H1 (cell line): ENCODE results near the gene KLHL1. TPM values are rescaled to one million over a fixed set of nuclear protein-coding genes. Genes with fewer than 3 reads are reported as not detected.

Experiments
- CTCF ChIA-PET: fragments of 300-600 bp; sonication (Branson Sonifier 250); formaldehyde crosslinking; loops from one replicate; lab custom pipeline; 2021; ENCODE audit not compliant: partially characterized antibody; lab: Charles Lee
- POLR2A ChIA-PET: fragments of 300-600 bp; sonication (Branson Sonifier 250); formaldehyde crosslinking; loops from one replicate; lab custom pipeline; 2021; ENCODE audit warnings: inconsistent platforms; ENCODE audit not compliant: partially characterized antibody; lab: Charles Lee
- DNase-seq, 2 experiments: peaks; one replicate each; pipeline versions ENCODE4 v3.0.0 to v3.0.0-alpha.2; 2010 to 2022; ENCODE audit warnings: low spot score in 2 of 2, low read depth in 1 of 2, mixed read lengths in 1 of 2
- FAIRE-seq: peaks from 2 replicates; lab custom pipeline; 2011; peaks lifted over from hg19 to GRCh38; lab: Jason Lieb, UNC
- H2AFZ ChIP-seq: 2 replicates; pipeline ENCODE4 v1.8.1; 2012; ENCODE audit warnings: low read length, inconsistent platforms
- H2AK5ac ChIP-seq: 2 replicates; pipeline ENCODE4 v1.6.1; 2013; ENCODE audit warnings: low read depth, low read length
- H2BK120ac ChIP-seq: replicated peaks from 2 replicates; pipeline ENCODE3; 2013; ENCODE audit warnings: low read depth, low read length, inconsistent platforms
- H2BK12ac ChIP-seq: 2 replicates; pipeline ENCODE4 v1.6.1; 2013; ENCODE audit warnings: low read depth, low read length
- H2BK15ac ChIP-seq: 2 replicates; pipeline ENCODE4 v1.6.1; 2013; ENCODE audit warnings: low read length
- H2BK20ac ChIP-seq: 2 replicates; pipeline ENCODE4 v1.6.1; 2013; ENCODE audit warnings: low read length
- H2BK5ac ChIP-seq: 2 replicates; pipeline ENCODE4 v1.6.1; 2013; ENCODE audit warnings: low read depth, low read length
- H3K14ac ChIP-seq: 2 replicates; pipeline ENCODE4 v1.6.1; 2013; ENCODE audit warnings: inconsistent platforms; ENCODE audit not compliant: insufficient read length
- H3K18ac ChIP-seq: 2 replicates; pipeline ENCODE4 v1.6.1; 2013; ENCODE audit warnings: low read length; ENCODE audit errors: extremely low read depth
- H3K23ac ChIP-seq: 2 replicates; pipeline ENCODE4 v1.6.1; 2013; ENCODE audit warnings: inconsistent platforms; ENCODE audit not compliant: insufficient read length
- H3K23me2 ChIP-seq: 2 replicates; pipeline ENCODE4 v1.6.1; 2013; ENCODE audit warnings: low read depth, low read length
- H3K27ac ChIP-seq: 2 replicates; pipeline ENCODE4 v1.6.1; 2011; ENCODE audit warnings: low read depth, low read length, inconsistent platforms
- H3K27me3 ChIP-seq, 4 experiments: replicated peaks in 1 of 4; 1 replicate in 1 of 4; 2 replicates in 3 of 4; pipeline versions ENCODE4 v1.6.1 to v1.8.1; 2011 to 2013; ENCODE audit warnings: low read length in 3 of 4, mild to moderate bottlenecking in 3 of 4, inconsistent platforms in 2 of 4, mixed read lengths in 2 of 4, moderate library complexity in 1 of 4; ENCODE audit not compliant: control insufficient read depth in 3 of 4, insufficient read depth in 3 of 4; ENCODE audit errors: extremely low read depth in 1 of 4
- H3K36me3 ChIP-seq, 4 experiments: 2 replicates each; pipeline versions ENCODE4 v1.6.1 to v1.8.1; 2011 to 2013; ENCODE audit warnings: mild to moderate bottlenecking in 4 of 4, low read length in 3 of 4, moderate library complexity in 2 of 4, control low read depth in 1 of 4, inconsistent platforms in 1 of 4; ENCODE audit not compliant: insufficient read depth in 4 of 4, control insufficient read depth in 2 of 4
- H3K4ac ChIP-seq: replicated peaks from 2 replicates; pipeline ENCODE3; 2013; ENCODE audit warnings: low read length, low read depth, mixed read lengths, inconsistent platforms; ENCODE audit not compliant: insufficient read length
- H3K4me1 ChIP-seq, 4 experiments: replicated peaks in 1 of 4; 1 replicate in 1 of 4; 2 replicates in 3 of 4; pipeline versions ENCODE4 v1.6.1 to v1.8.1; 2011 to 2013; ENCODE audit warnings: low read length in 3 of 4, inconsistent platforms in 2 of 4, mixed read lengths in 1 of 4; ENCODE audit not compliant: insufficient read depth in 4 of 4, control insufficient read depth in 3 of 4
- H3K4me2 ChIP-seq, 2 experiments: 2 replicates each; pipeline versions ENCODE4 v1.6.1 to v1.8.1; 2011 to 2013; ENCODE audit warnings: low read depth in 2 of 2, low read length in 2 of 2, control low read depth in 1 of 2, inconsistent platforms in 1 of 2, mild to moderate bottlenecking in 1 of 2; ENCODE audit not compliant: insufficient read depth in 1 of 2
- H3K4me3 ChIP-seq, 4 experiments: fragments of 200-600, 300-600 bp in 1 of 4; sonication (generic), shearing (Covaris generic), sonication (Bioruptor Twin) in 1 of 4; 2 replicates each; pipeline versions ENCODE4 v1.5.1 to v1.8.1; 2011 to 2016; ENCODE audit warnings: low read length in 4 of 4, low read depth in 3 of 4, control low read depth in 2 of 4, inconsistent platforms in 2 of 4, mild to moderate bottlenecking in 2 of 4, mixed read lengths in 1 of 4, moderate library complexity in 1 of 4; ENCODE audit not compliant: insufficient read depth in 2 of 4; ENCODE audit errors: extremely low read depth in 1 of 4
- H3K56ac ChIP-seq: replicated peaks from 2 replicates; pipeline ENCODE3; 2013; ENCODE audit warnings: low read depth, mild to moderate bottlenecking, mixed read lengths, low read length, inconsistent platforms; ENCODE audit not compliant: insufficient read length
- H3K79me1 ChIP-seq: 2 replicates; pipeline ENCODE4 v1.6.1; 2013; ENCODE audit warnings: low read depth, low read length, control low read depth
- H3K79me2 ChIP-seq, 2 experiments: 2 replicates each; pipeline versions ENCODE4 v1.6.1 to v1.8.1; 2012 to 2013; ENCODE audit warnings: low read length in 2 of 2, mild to moderate bottlenecking in 2 of 2, inconsistent platforms in 1 of 2; ENCODE audit not compliant: insufficient read depth in 2 of 2, control insufficient read depth in 1 of 2
- H3K9ac ChIP-seq, 4 experiments: replicated peaks in 1 of 4; 1 replicate in 1 of 4; 2 replicates in 3 of 4; pipeline versions ENCODE4 v1.6.1 to v1.8.1; 2011 to 2013; ENCODE audit warnings: low read depth in 3 of 4, low read length in 3 of 4, control low read depth in 2 of 4, mild to moderate bottlenecking in 2 of 4, moderate library complexity in 2 of 4, inconsistent platforms in 1 of 4; ENCODE audit errors: extremely low read depth in 1 of 4
- H3K9me3 ChIP-seq, 2 experiments: 2 replicates each; pipeline versions ENCODE4 v1.6.1 to v1.8.1; 2012 to 2013; ENCODE audit warnings: mild to moderate bottlenecking in 2 of 2, moderate library complexity in 2 of 2, control low read depth in 1 of 2, inconsistent platforms in 1 of 2, low read depth in 1 of 2, low read length in 1 of 2, mixed read lengths in 1 of 2; ENCODE audit not compliant: insufficient read depth in 2 of 2
- H4K20me1 ChIP-seq, 2 experiments: replicated peaks in 1 of 2; 2 replicates each; pipeline versions ENCODE3 to v1.8.1; 2011 to 2013; ENCODE audit warnings: inconsistent platforms in 2 of 2, low read length in 2 of 2, mild to moderate bottlenecking in 1 of 2; ENCODE audit not compliant: insufficient read depth in 2 of 2, control insufficient read depth in 1 of 2
- H4K5ac ChIP-seq: 2 replicates; pipeline ENCODE4 v1.6.1; 2013; ENCODE audit warnings: low read length, low read depth, mixed read lengths, inconsistent platforms; ENCODE audit not compliant: insufficient read length
- H4K8ac ChIP-seq: 2 replicates; pipeline ENCODE4 v1.8.0; 2013; ENCODE audit warnings: mild to moderate bottlenecking, moderate library complexity, low read length, inconsistent platforms; ENCODE audit not compliant: insufficient read depth; ENCODE audit errors: extremely low read depth
- H4K91ac ChIP-seq: replicated peaks from 2 replicates; pipeline ENCODE3; 2013; ENCODE audit warnings: low read length, mixed read lengths, inconsistent platforms; ENCODE audit not compliant: insufficient read length
- CTCF ChIP-seq, 3 experiments: IDR thresholded peaks; 1 replicate in 2 of 3; 2 replicates in 1 of 3; pipeline versions ENCODE4 v1.5.1 to v1.6.1; 2011; ENCODE audit warnings: low read length in 3 of 3, mild to moderate bottlenecking in 3 of 3, inconsistent platforms in 2 of 3, low read depth in 1 of 3, moderate library complexity in 1 of 3; ENCODE audit not compliant: insufficient read depth in 1 of 3; ENCODE audit errors: control extremely low read depth in 1 of 3
- EGR1 ChIP-seq: IDR thresholded peaks from 2 replicates; pipeline ENCODE4 v1.6.1; 2011; ENCODE audit warnings: low read depth, low read length, borderline replicate concordance
- KDM1A ChIP-seq: fragments of 200-600, 300-600 bp; sonication (generic); IDR thresholded peaks from 2 replicates; pipeline ENCODE4 v1.7.1; 2016; ENCODE audit warnings: mild to moderate bottlenecking, low read length, borderline replicate concordance
- PHF8 ChIP-seq: fragments of 200-600 bp; sonication (generic); conservative IDR thresholded peaks from 2 replicates; pipeline ENCODE4 v1.7.1; 2012; ENCODE audit warnings: low read depth, mild to moderate bottlenecking, inconsistent platforms, low read length, moderate library complexity
- RBBP5 ChIP-seq: IDR thresholded peaks from 2 replicates; pipeline ENCODE4 v1.7.1; 2012; ENCODE audit warnings: low read depth, mild to moderate bottlenecking, inconsistent platforms, low read length, moderate library complexity, borderline replicate concordance
- SIN3A ChIP-seq, 2 experiments: IDR thresholded peaks in 1 of 2; conservative IDR thresholded peaks in 1 of 2; 2 replicates each; pipeline ENCODE4 v1.6.1; 2011 to 2012; ENCODE audit warnings: low read length in 2 of 2, improper control_type of control experiment in 1 of 2, low read depth in 1 of 2, mild to moderate bottlenecking in 1 of 2
- SIRT6 ChIP-seq: IDR thresholded peaks from one replicate; pipeline ENCODE4 v1.7.1; 2012; ENCODE audit warnings: low read length, inconsistent platforms
- SRF ChIP-seq: IDR thresholded peaks from 2 replicates; pipeline ENCODE4 v1.6.1; 2011; ENCODE audit warnings: mild to moderate bottlenecking, low read depth, low read length, moderate library complexity
- SUZ12 ChIP-seq: fragments of 200-600 bp; sonication (generic); IDR thresholded peaks from 2 replicates; pipeline ENCODE4 v1.6.1; 2012; ENCODE audit warnings: mild to moderate bottlenecking, inconsistent platforms, low read length, moderate library complexity, mixed read lengths
- TAF1 ChIP-seq: IDR thresholded peaks from 2 replicates; pipeline ENCODE4 v1.6.1; 2011; ENCODE audit warnings: mild to moderate bottlenecking, low read depth, low read length
- TCF12 ChIP-seq: IDR thresholded peaks from 2 replicates; pipeline ENCODE4 v1.6.1; 2011; ENCODE audit warnings: low read depth, mild to moderate bottlenecking, low read length
- ZNF274 ChIP-seq: IDR thresholded peaks from 2 replicates; pipeline ENCODE4 v1.7.0; 2012; ENCODE audit warnings: low read length, borderline replicate concordance; ENCODE audit errors: extremely low read depth
- WGBS, 2 experiments: shearing (Covaris generic) in 1 of 2; methylation state at CpG; one replicate each; pipeline versions ENCODE4 v1.1.6 to v1.1.7; 2013 to 2015; ENCODE audit warnings: low lambda C conversion rate in 2 of 2, mixed read lengths in 2 of 2, inconsistent platforms in 1 of 2, low coverage in 1 of 2, missing lambda C conversion rate in 1 of 2; ENCODE audit not compliant: insufficient replicate concordance in 2 of 2, insufficient coverage in 1 of 2, insufficient read length in 1 of 2; ENCODE audit errors: extremely low coverage in 1 of 2, missing lambda C conversion rate in 1 of 2; 5-methylcytosine and 5-hydroxymethylcytosine counted together
- polyA plus RNA-seq, 7 experiments: library from polyadenylated mRNA; depleted of rRNA in 3 of 7; stranded (reverse) in 5 of 7; unstranded in 2 of 7; fragments of >200 nt in 5 of 7; fragments of 200-250 nt in 2 of 7; gene quantifications; 1 replicate in 5 of 7; 2 replicates in 1 of 7; 4 replicates in 1 of 7; pipeline versions ENCODE4 v1.2.1 to v1.2.3, GENCODE V29; 2011 to 2013; ENCODE audit warnings: missing spikeins in 2 of 7, mixed read lengths in 2 of 7
- total RNA-seq: library from RNA; stranded (reverse); fragmentation: NEBNext Ultra II Directional; extraction: Animal tissue kit (Norgen Biotek cat#: 25700); gene quantifications from 2 replicates; pipeline ENCODE4 v1.2.1, GENCODE V29; 2021

Gene KLHL1
- total and polyA plus RNA-seq, 2 of the 8 experiments (the other 6 are each of a cell fraction or from before 2014, with no cell fraction given) = not detected

- Histone ChIP-seq H4K20me1 (no peaks in the 10 kb centered on the region), H3K4me2 (no peak overlapping the region), H3K36me3 (no peaks in the 10 kb centered on the region), H2AK5ac (no peak overlapping the region), H3K4ac (no peak overlapping the region), H3K18ac (no peak overlapping the region), H3K23me2 (no peaks in the 10 kb centered on the region), H3K56ac (no peak overlapping the region), H3K27ac (no peak overlapping the region), H3K4me3 (no peak overlapping the region), H3K79me2 (no peaks in the 10 kb centered on the region), H4K91ac (no peak overlapping the region), H3K9me3 (no peaks in the 10 kb centered on the region), H2BK120ac (no peak overlapping the region), H3K23ac (no peak overlapping the region), H4K8ac (no peak overlapping the region), H4K5ac (no peak overlapping the region), H2BK20ac (no peak overlapping the region), H3K27me3 (peaks cover 0 to 1% (median 0%) of the 10 kb centered on the region in 4 experiments; a peak in 1 of 7 replicates), H3K4me1 (no peaks in the 10 kb centered on the region), H3K14ac (no peak overlapping the region), H2BK15ac (no peak overlapping the region), H3K9ac (no peak overlapping the region), H2AFZ (no peak overlapping the region), H3K79me1 (no peaks in the 10 kb centered on the region), H2BK12ac (no peak overlapping the region), H2BK5ac (no peak overlapping the region)
- WGBS, 2 experiments = 89% methylated on average over 1 of the region's 1 CpG; no CpG with 5 or more reads in 1 of the 2 experiments
- ChIA-PET CTCF (interaction anchor here (0.6 kb wide), 1 partner anchor 232 kb away, joined by 3 read pairs; no protein-coding TSS in a partner anchor), POLR2A (no interaction called here)
- no peak for DNase-seq
- FAIRE-seq = no peak
- TF ChIP-seq RBBP5 (no peak), SUZ12 (no peak), SIRT6 (no peak), EGR1 (no peak), SRF (no peak), PHF8 (no peak), ZNF274 (no peak), TAF1 (no peak), CTCF (IDR thresholded peaks at IDR 0.05; ENCODE audit: control extremely low read depth in 1 of 3, insufficient read depth in 1 of 3, low read depth in 1 of 3, low read length in 3 of 3) (no peak), TCF12 (no peak), SIN3A (conservative IDR thresholded peaks at IDR 0.05 in 1 of 2, IDR thresholded peaks at IDR 0.05 in 1 of 2; ENCODE audit: low read depth in 1 of 2, low read length in 2 of 2) (no peak), KDM1A (no peak)
These were observed 225.8 kb downstream of the KLHL1 start for GRCh38 chr13:69882451-69882850.
